C4-2B (cell line): ENCODE data around the gene EFNA3.

Source experiments
- H3K27ac ChIP-seq: fragments of 450-650 bp; 2 replicates; pipeline ENCODE4 v1.5.1; 2017
- ZFX ChIP-seq: fragments of 450-650 bp; IDR thresholded peaks from 2 replicates; pipeline ENCODE4 v1.6.1; 2017
- TF ChIP-seq, protein P1 (sequence below): fragments of 450-650 bp; conservative IDR thresholded peaks from 2 replicates; pipeline ENCODE4 v1.5.1; 2017; ENCODE audit warnings: mild to moderate bottlenecking

Gene EFNA3

GRCh38 chr1:155094622-155094948 is 15.9 kb downstream of the EFNA3 start:
- TF ChIP-seq, protein P1, sequence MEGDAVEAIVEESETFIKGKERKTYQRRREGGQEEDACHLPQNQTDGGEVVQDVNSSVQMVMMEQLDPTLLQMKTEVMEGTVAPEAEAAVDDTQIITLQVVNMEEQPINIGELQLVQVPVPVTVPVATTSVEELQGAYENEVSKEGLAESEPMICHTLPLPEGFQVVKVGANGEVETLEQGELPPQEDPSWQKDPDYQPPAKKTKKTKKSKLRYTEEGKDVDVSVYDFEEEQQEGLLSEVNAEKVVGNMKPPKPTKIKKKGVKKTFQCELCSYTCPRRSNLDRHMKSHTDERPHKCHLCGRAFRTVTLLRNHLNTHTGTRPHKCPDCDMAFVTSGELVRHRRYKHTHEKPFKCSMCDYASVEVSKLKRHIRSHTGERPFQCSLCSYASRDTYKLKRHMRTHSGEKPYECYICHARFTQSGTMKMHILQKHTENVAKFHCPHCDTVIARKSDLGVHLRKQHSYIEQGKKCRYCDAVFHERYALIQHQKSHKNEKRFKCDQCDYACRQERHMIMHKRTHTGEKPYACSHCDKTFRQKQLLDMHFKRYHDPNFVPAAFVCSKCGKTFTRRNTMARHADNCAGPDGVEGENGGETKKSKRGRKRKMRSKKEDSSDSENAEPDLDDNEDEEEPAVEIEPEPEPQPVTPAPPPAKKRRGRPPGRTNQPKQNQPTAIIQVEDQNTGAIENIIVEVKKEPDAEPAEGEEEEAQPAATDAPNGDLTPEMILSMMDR, result no peak; the same call in 1 of the 2 replicates
- no peak for TF ChIP-seq ZFX
- no peak overlapping the region for H3K27ac ChIP-seq

DNA sequence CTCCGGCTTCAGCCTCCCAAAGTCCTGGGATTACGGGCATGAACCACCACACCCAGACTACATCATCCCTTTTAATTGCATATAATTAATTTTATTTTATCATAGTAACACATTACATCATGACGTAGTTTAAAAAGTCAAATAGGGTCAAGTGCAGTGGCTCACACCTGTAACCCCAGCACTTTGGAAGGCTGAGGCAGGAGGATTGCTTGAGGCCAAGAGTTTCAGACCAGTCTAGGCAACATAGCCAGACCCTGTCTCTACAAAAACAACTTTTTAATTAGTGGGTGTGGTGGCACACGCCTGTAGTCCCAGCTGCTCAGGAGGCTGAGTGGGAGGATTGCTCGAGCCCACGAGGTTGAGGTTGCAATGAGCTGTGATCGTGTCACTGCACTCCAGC is 20.7 kb downstream of the EFNA3 start:
- H3K27ac ChIP-seq, result no peak overlapping the region
- TF ChIP-seq, protein P1, result no peak
- TF ChIP-seq ZFX, result no peak

- TF ChIP-seq ZFX, result no peak
- TF ChIP-seq, protein P1, result no peak
- no peak overlapping the region for H3K27ac ChIP-seq
Measured at GRCh38 chr1:155103325-155103724, 24.7 kb downstream of the EFNA3 start.

GRCh38 chr1:155104605-155105534 is 26.2 kb downstream of the EFNA3 start:
- TF ChIP-seq, protein P1, result no peak
- TF ChIP-seq ZFX, result no peak
- no peak overlapping the region for H3K27ac ChIP-seq

DNA sequence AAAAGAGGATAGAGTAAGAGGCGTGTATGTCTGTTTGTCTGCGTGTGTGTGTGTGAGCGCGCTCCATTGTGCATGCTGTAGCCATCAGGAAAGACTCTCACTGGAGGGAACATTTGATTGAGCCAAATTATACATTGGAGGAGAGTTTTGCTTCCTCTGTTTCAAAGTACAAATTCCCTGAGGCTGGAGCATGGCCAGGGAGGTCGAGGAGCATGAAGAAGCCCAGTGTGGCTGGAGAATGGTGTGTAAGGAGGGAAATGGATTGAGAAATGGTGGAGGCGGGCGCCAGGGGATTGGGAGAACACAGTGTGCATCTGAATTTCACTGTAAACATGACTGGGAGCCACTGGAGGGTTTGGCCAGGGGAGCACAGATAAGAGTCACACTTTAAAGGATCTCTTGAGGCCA is 27.0 kb downstream of the EFNA3 start:
- H3K27ac ChIP-seq, result no peak overlapping the region
- TF ChIP-seq ZFX, result no peak
- TF ChIP-seq, protein P1, result no peak

GRCh38 chr1:155106862-155107261 is 28.2 kb downstream of the EFNA3 start:
- TF ChIP-seq, protein P1, result no peak
- TF ChIP-seq ZFX, result no peak
- H3K27ac ChIP-seq, result no peak overlapping the region
